ENCODE results near the gene RNU6-7. TPM values are rescaled to one million over a fixed set of nuclear protein-coding genes. Genes with fewer than 3 reads are reported as not detected.

Gene RNU6-7
- total RNA-seq: not detected

DNA sequence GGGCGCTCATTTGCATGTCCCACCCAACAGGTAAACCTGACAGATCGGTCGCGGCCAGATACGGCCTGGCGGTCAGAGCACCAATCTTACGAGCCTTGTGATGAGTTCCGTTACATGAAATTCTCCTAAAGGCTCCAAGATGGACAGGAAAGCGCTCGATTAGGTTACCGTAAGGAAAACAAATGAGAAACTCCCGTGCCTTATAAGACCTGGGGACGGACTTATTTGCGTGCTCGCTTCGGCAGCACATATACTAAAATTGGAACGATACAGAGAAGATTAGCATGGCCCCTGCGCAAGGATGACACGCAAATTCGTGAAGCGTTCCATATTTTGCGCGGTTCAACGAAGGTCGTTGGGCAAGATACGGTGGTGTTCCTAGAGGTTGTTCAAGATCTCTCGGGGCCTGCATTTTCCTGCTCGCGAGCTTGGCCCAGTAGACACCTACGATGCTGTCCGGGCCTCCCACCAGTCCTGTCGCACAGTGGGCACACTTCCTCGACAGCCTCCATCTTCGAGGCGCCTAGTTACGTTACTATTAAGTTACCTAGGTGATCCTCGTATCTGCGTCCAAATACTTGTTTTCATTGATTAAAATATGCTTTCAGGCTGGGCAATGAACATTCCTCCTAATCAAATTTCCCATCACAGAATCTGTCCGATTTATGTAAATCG is at the start of gene RNU6-7:
TSS of gene RNU6-7 (plus strand) at position 230 of the 675 bp plus-strand sequence.
- ATAC-seq (ENCODE audit: low FRiP score) (no peak), DNase-seq (ENCODE audit: low spot score) (no peak)
- no peak for TF ChIP-seq CTCF (IDR thresholded peaks at IDR 0.05)

- no peak for ATAC-seq (ENCODE audit: low FRiP score)
- no peak for TF ChIP-seq CTCF (IDR thresholded peaks at IDR 0.05)
- no peak for DNase-seq (ENCODE audit: low spot score)
These were observed 35.8 kb upstream of the RNU6-7 start for GRCh38 chr14:32166029-32166428.

DNA sequence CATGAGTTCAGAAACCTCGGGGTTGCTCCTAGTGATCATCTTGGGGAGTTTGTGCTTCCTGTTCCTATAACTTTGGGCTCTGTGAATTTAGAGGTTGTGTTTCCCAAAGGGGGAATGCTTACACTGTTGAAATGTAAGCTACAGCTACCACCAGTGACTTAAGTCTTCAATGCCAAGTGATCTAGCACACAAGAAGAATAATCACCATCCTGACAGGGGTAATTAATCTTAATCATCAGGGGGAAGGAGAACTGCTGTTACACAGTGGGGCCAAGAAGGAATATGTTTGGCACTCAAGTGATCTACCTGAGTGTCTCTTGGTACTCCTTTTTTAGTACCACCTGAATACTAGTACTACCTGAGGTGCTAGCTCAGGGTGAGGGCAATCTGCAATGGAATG is 34.9 kb upstream of the RNU6-7 start:
- TF ChIP-seq CTCF (IDR thresholded peaks at IDR 0.05): no peak
- DNase-seq (ENCODE audit: low spot score): no peak
- no peak for ATAC-seq (ENCODE audit: low FRiP score)

DNA sequence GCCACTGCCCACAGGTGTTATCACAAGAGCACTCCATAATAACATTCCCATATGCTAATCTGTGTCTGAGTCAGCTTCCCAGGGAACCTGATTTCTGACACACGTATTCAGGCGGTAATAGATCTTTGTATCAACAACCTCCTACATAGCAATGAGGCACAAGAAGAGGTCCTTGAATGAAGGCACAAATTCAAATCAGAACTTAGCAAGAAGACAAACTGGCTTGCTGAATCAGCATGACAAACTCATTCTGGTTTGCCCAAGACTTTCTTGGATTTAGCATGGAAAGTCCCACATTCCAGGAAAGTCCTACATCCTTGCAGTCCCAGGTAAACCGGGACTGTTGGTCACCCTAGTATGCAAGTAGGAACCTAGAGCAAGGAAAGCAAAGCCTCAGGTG is 33.9 kb upstream of the RNU6-7 start:
- no peak for ATAC-seq (ENCODE audit: low FRiP score)
- TF ChIP-seq CTCF (IDR thresholded peaks at IDR 0.05): no peak
- no peak for DNase-seq (ENCODE audit: low spot score)

DNA sequence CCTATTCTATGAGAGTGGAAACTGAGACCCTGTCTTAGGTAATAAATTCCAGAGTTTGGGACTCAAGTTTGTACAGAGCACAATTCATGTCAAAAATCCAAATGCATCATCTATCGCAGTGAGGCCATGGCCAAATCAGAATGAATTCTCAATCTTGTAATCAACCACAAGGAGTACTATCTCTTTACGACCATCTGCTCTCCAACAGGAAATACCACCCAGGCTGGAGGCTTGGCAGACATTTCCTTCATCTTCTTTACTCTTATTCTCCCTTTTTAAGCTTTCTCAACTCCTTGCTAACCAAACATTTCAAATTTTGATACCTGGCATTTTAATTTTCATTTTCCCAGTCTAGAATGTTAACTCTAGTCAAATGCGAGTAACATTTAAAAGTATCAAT is 32.7 kb upstream of the RNU6-7 start:
- TF ChIP-seq CTCF (IDR thresholded peaks at IDR 0.05): no peak
- ATAC-seq (ENCODE audit: low FRiP score): no peak
- no peak for DNase-seq (ENCODE audit: low spot score)

DNA sequence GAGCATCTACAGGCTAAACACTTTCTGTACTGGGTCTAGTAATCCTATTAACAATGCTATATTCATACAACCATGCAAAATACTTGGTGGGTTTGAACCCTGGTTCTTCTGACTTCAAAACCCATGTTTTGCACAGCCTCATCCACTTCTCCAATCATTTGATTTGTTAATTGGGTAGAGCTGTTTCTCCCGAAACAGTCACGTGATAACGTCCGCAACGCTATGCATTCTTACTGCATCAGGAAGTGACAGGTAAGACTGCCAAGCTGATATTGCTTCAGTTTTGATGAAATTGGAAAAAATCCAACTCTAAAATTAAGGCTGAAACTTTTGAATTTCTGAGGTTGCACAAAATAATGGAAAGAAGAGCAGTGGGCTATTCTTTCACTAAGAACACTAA is 30.4 kb upstream of the RNU6-7 start:
- TF ChIP-seq CTCF (IDR thresholded peaks at IDR 0.05): no peak
- ATAC-seq (ENCODE audit: low FRiP score) (no peak), DNase-seq (ENCODE audit: low spot score) (no peak)
